OCI-LY1 (cell line): Measurements from ENCODE around the gene RPP40.

Experiments used
- EZH2 ChIP-seq: fragments of 200-600 bp; sonication (generic), shearing (Covaris generic); IDR thresholded peaks from 2 replicates; pipeline ENCODE4 v1.8.0; 2017; ENCODE audit warnings: borderline replicate concordance, mixed run types, mild to moderate bottlenecking, antibody characterized with exemption, low read length, moderate library complexity, mixed read lengths
- TF ChIP-seq, protein P1 (sequence below): fragments of 200-600 bp; sonication (generic), shearing (Covaris generic); IDR thresholded peaks from 2 replicates; pipeline ENCODE4 v1.5.1; 2017; ENCODE audit warnings: mild to moderate bottlenecking, antibody characterized with exemption, low read length, moderate library complexity, mixed read lengths

DNA sequence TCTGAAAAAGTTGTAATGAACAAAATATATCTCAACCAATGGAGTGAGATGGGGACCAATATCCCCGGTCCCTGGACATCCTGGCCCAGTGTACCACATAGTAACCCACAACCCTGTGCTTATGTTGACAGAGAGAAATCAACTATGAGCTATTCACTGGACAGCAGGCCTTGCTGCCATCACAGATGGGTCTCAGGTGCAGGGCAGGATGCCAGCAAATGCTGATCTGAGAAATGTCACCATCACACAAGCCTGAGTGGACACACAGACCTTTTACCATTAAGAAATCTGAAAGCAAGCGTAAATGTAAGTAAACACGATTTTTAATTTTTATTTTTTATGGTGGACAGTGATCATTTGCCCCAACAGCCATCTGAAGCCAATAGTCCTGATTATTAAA, 9.1 kb downstream of the RPP40 start:
- TF ChIP-seq, protein P1, sequence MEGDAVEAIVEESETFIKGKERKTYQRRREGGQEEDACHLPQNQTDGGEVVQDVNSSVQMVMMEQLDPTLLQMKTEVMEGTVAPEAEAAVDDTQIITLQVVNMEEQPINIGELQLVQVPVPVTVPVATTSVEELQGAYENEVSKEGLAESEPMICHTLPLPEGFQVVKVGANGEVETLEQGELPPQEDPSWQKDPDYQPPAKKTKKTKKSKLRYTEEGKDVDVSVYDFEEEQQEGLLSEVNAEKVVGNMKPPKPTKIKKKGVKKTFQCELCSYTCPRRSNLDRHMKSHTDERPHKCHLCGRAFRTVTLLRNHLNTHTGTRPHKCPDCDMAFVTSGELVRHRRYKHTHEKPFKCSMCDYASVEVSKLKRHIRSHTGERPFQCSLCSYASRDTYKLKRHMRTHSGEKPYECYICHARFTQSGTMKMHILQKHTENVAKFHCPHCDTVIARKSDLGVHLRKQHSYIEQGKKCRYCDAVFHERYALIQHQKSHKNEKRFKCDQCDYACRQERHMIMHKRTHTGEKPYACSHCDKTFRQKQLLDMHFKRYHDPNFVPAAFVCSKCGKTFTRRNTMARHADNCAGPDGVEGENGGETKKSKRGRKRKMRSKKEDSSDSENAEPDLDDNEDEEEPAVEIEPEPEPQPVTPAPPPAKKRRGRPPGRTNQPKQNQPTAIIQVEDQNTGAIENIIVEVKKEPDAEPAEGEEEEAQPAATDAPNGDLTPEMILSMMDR = no peak
- no peak for TF ChIP-seq EZH2
